WTC11 (cell line): ENCODE data around the gene MIER1. TPM values are rescaled to one million over a fixed set of nuclear protein-coding genes. Genes with fewer than 3 reads are reported as not detected.

Source experiments
- ATAC-seq: fragments of 200-7000 bp; cut with Tn5 transposase; 2 replicates; pipeline ENCODE4 v1.10.0; 2021; ENCODE audit warnings: mild to moderate bottlenecking, moderate library complexity
- CTCF ChIA-PET: fragments of 300-600 bp; sonication (Branson Sonifier 250); formaldehyde crosslinking; loops from one replicate; lab custom pipeline; 2021; ENCODE audit warnings: antibody characterized with exemption; lab: Charles Lee
- POLR2A ChIA-PET: fragments of 350-600 bp; sonication (Branson Sonifier 250); formaldehyde crosslinking; loops from one replicate; lab custom pipeline; 2021; ENCODE audit warnings: antibody characterized with exemption; lab: Charles Lee
- DNase-seq: peaks from one replicate; pipeline ENCODE4 v3.0.0; 2021; ENCODE audit warnings: low spot score
- H3K27ac Mint-ChIP-seq: 2 replicates; pipeline ENCODE4 v1.8.0; 2021; ENCODE audit warnings: mixed read lengths
- H3K27me3 Mint-ChIP-seq: 2 replicates; pipeline ENCODE4 v1.8.0; 2021; ENCODE audit warnings: low read depth, mild to moderate bottlenecking, moderate library complexity, mixed read lengths
- H3K36me3 Mint-ChIP-seq: 2 replicates; pipeline ENCODE4 v1.8.0; 2021; ENCODE audit warnings: mixed read lengths
- H3K4me1 Mint-ChIP-seq: 2 replicates; pipeline ENCODE4 v1.8.0; 2022; ENCODE audit warnings: mixed read lengths
- H3K4me3 Mint-ChIP-seq: 2 replicates; pipeline ENCODE4 v1.8.0; 2021; ENCODE audit warnings: mild to moderate bottlenecking, moderate library complexity, mixed read lengths
- H3K9me3 Mint-ChIP-seq: 2 replicates; pipeline ENCODE4 v1.8.0; 2021; ENCODE audit warnings: mixed read lengths
- ATF1 ChIP-seq: sonication (generic); formaldehyde crosslinking; IDR thresholded peaks from 2 replicates; pipeline ENCODE4 v1.8.1; 2023; ENCODE audit warnings: mild to moderate bottlenecking, moderate library complexity, missing genetic modification reagents
- CREB1 ChIP-seq: sonication (generic); formaldehyde crosslinking; IDR thresholded peaks from 2 replicates; pipeline ENCODE4 v1.8.0; 2023; ENCODE audit warnings: mild to moderate bottlenecking, missing genetic modification reagents
- FOXJ3 ChIP-seq: sonication (generic); formaldehyde crosslinking; IDR thresholded peaks from 2 replicates; pipeline ENCODE4 v1.9.0; 2021; ENCODE audit warnings: missing genetic modification reagents, mild to moderate bottlenecking, borderline replicate concordance
- HMGA2 ChIP-seq: fragments of 250-450 bp; sonication (Bioruptor Pico); IDR thresholded peaks from 2 replicates; pipeline ENCODE4 v1.4.0; 2021; ENCODE audit warnings: mild to moderate bottlenecking, moderate library complexity
- KAT7 ChIP-seq: sonication (generic); formaldehyde crosslinking; IDR thresholded peaks from 2 replicates; pipeline ENCODE4 v1.8.1; 2023; ENCODE audit warnings: missing genetic modification reagents, mild to moderate bottlenecking, borderline replicate concordance
- NFE2L1 ChIP-seq: sonication (generic); formaldehyde crosslinking; IDR thresholded peaks from 2 replicates; pipeline ENCODE4 v1.8.1; 2023; ENCODE audit warnings: missing genetic modification reagents
- NR1H2 ChIP-seq: sonication (generic); formaldehyde crosslinking; IDR thresholded peaks from 2 replicates; pipeline ENCODE4 v1.9.0; 2021; ENCODE audit warnings: mild to moderate bottlenecking, moderate library complexity, missing genetic modification reagents
- OVOL2 ChIP-seq: fragments of 250-450 bp; sonication (Bioruptor Pico); IDR thresholded peaks from 2 replicates; pipeline ENCODE4 v1.9.0; 2021; ENCODE audit warnings: mild to moderate bottlenecking, borderline replicate concordance
- SMAD3 ChIP-seq: sonication (generic); formaldehyde crosslinking; IDR thresholded peaks from 2 replicates; pipeline ENCODE4 v1.8.0; 2022; ENCODE audit warnings: missing genetic modification reagents, mild to moderate bottlenecking, borderline replicate concordance
- SOX15 ChIP-seq: fragments of 250-450 bp; sonication (Bioruptor Pico); IDR thresholded peaks from 2 replicates; pipeline ENCODE4 v1.9.0; 2021; ENCODE audit warnings: mild to moderate bottlenecking
- TP53 ChIP-seq: sonication (generic); formaldehyde crosslinking; IDR thresholded peaks from 2 replicates; pipeline ENCODE4 v1.8.1; 2023; ENCODE audit warnings: mild to moderate bottlenecking, missing genetic modification reagents
- ZNF232 ChIP-seq: sonication (generic); formaldehyde crosslinking; IDR thresholded peaks from 2 replicates; pipeline ENCODE4 v1.8.0; 2022; ENCODE audit warnings: mild to moderate bottlenecking, missing genetic modification reagents
- ZNF423 ChIP-seq: fragments of 250-450 bp; sonication (Bioruptor Pico); IDR thresholded peaks from 2 replicates; pipeline ENCODE4 v2.1.2; 2022; ENCODE audit warnings: mild to moderate bottlenecking, moderate library complexity
- total RNA-seq: library from RNA; stranded (reverse); gene quantifications from 3 replicates; pipeline ENCODE4 v1.2.3, GENCODE V29; 2021
- TF ChIP-seq, protein P1 (sequence below): fragments of 250-450 bp; sonication (Bioruptor Pico); IDR thresholded peaks from 2 replicates; pipeline ENCODE4 v1.9.0; 2021; ENCODE audit warnings: mild to moderate bottlenecking, borderline replicate concordance
- TF ChIP-seq, protein P2 (sequence below): sonication (generic); formaldehyde crosslinking; IDR thresholded peaks from 2 replicates; pipeline ENCODE4 v1.8.0; 2022; ENCODE audit warnings: mild to moderate bottlenecking, missing genetic modification reagents
- TF ChIP-seq, protein P3 (sequence below): sonication (generic); formaldehyde crosslinking; IDR thresholded peaks from 2 replicates; pipeline ENCODE4 v1.8.1; 2023; ENCODE audit warnings: mild to moderate bottlenecking, missing genetic modification reagents
- TF ChIP-seq, protein P4 (sequence below): fragments of 200-600 bp; IDR thresholded peaks from 2 replicates; pipeline ENCODE4 v1.8.0; 2022; ENCODE audit warnings: antibody characterized with exemption
- TF ChIP-seq, protein P5 (sequence below): sonication (generic); formaldehyde crosslinking; IDR thresholded peaks from 2 replicates; pipeline ENCODE4 v1.8.0; 2022; ENCODE audit warnings: mild to moderate bottlenecking, missing genetic modification reagents
- TF ChIP-seq, protein P6 (sequence below): sonication (generic); formaldehyde crosslinking; IDR thresholded peaks from 2 replicates; pipeline ENCODE4 v1.8.0; 2023; ENCODE audit warnings: missing genetic modification reagents

Gene MIER1
- total RNA-seq, 1 experiment from 2014 or later = 31.0 TPM

DNA sequence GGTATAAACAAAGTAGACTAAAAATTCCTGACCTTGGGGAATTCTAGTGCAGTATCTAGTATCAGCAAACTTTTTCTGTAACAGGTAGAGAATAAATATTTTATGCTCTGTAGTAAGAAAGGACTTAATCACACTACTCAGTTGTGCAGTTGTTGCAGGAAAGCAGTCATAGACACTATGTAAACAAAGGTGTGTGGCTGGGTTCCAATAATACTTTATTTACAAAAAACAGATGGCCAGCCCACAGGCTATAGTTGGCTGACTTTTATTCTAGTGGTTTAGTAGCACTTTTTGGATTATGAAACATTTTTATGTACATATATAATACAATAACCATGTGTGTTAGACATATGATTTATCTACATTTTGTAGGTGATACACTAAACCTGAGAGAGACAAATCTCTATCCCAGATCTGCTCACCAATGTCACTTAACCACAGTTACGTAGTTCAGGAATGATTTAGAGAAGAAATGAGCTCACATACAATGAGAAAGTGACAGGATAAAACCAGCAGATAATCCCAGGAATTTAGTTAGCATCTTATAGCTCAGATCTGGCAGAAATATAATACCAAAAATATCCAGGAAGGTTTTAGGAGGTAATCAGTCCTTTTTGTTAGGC, 56.1 kb downstream of the MIER1 start (continued):
- TF ChIP-seq, protein P1, sequence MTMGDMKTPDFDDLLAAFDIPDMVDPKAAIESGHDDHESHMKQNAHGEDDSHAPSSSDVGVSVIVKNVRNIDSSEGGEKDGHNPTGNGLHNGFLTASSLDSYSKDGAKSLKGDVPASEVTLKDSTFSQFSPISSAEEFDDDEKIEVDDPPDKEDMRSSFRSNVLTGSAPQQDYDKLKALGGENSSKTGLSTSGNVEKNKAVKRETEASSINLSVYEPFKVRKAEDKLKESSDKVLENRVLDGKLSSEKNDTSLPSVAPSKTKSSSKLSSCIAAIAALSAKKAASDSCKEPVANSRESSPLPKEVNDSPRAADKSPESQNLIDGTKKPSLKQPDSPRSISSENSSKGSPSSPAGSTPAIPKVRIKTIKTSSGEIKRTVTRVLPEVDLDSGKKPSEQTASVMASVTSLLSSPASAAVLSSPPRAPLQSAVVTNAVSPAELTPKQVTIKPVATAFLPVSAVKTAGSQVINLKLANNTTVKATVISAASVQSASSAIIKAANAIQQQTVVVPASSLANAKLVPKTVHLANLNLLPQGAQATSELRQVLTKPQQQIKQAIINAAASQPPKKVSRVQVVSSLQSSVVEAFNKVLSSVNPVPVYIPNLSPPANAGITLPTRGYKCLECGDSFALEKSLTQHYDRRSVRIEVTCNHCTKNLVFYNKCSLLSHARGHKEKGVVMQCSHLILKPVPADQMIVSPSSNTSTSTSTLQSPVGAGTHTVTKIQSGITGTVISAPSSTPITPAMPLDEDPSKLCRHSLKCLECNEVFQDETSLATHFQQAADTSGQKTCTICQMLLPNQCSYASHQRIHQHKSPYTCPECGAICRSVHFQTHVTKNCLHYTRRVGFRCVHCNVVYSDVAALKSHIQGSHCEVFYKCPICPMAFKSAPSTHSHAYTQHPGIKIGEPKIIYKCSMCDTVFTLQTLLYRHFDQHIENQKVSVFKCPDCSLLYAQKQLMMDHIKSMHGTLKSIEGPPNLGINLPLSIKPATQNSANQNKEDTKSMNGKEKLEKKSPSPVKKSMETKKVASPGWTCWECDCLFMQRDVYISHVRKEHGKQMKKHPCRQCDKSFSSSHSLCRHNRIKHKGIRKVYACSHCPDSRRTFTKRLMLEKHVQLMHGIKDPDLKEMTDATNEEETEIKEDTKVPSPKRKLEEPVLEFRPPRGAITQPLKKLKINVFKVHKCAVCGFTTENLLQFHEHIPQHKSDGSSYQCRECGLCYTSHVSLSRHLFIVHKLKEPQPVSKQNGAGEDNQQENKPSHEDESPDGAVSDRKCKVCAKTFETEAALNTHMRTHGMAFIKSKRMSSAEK (CRISPR knock-in tag) = no peak
- no peak for TF ChIP-seq ATF1
- TF ChIP-seq, protein P2, sequence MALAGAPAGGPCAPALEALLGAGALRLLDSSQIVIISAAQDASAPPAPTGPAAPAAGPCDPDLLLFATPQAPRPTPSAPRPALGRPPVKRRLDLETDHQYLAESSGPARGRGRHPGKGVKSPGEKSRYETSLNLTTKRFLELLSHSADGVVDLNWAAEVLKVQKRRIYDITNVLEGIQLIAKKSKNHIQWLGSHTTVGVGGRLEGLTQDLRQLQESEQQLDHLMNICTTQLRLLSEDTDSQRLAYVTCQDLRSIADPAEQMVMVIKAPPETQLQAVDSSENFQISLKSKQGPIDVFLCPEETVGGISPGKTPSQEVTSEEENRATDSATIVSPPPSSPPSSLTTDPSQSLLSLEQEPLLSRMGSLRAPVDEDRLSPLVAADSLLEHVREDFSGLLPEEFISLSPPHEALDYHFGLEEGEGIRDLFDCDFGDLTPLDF (CRISPR knock-in tag) = no peak
- no peak for TF ChIP-seq NR1H2 (CRISPR knock-in tag)
- TF ChIP-seq OVOL2 (CRISPR knock-in tag) = no peak

DNA sequence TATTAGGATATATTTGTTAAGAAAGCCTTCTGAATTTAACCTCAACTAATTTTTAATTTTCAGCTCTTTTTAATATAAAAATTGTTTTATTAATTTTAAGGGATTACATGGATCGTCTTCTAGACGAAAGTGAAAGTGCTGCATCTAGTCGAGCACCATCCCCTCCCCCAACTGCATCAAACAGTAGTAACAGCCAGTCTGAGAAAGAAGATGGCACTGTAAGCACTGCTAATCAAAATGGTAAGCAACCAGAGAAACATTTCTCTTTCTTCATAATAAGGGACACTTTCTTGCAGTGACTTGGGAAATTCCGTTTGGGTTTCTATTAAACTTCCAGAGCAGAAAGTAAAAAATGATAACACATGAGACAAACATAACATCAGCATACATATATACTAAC, 56.9 kb downstream of the MIER1 start:
- Mint-ChIP-seq H3K4me3 (no peak overlapping the region), H3K9me3 (no peaks in the 10 kb centered on the region), H3K36me3 (peaks cover 38% of the 10 kb centered on the region), H3K27me3 (no peaks in the 10 kb centered on the region), H3K27ac (no peak overlapping the region), H3K4me1 (no peaks in the 10 kb centered on the region)
- ChIA-PET POLR2A (interaction anchor here (0.8 kb wide), 1 partner anchor 19 kb away, joined by 3 read pairs; no protein-coding TSS in a partner anchor), CTCF (interaction anchor here (1.0 to 1.7 kb wide), 2 partner anchors 167 to 230 kb away, joined by 4 read pairs; no protein-coding TSS in a partner anchor)
- TF ChIP-seq KAT7 (CRISPR knock-in tag) (no peak), TP53 (CRISPR knock-in tag) (no peak), ZNF423 (CRISPR knock-in tag) (no peak), CREB1 (CRISPR knock-in tag) (no peak), ZNF232 (CRISPR knock-in tag) (no peak), SMAD3 (CRISPR knock-in tag) (no peak), HMGA2 (CRISPR knock-in tag) (no peak), FOXJ3 (no peak), SOX15 (no peak), NFE2L1 (CRISPR knock-in tag) (no peak)
- TF ChIP-seq, protein P3, sequence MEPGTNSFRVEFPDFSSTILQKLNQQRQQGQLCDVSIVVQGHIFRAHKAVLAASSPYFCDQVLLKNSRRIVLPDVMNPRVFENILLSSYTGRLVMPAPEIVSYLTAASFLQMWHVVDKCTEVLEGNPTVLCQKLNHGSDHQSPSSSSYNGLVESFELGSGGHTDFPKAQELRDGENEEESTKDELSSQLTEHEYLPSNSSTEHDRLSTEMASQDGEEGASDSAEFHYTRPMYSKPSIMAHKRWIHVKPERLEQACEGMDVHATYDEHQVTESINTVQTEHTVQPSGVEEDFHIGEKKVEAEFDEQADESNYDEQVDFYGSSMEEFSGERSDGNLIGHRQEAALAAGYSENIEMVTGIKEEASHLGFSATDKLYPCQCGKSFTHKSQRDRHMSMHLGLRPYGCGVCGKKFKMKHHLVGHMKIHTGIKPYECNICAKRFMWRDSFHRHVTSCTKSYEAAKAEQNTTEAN (CRISPR knock-in tag) = no peak
- TF ChIP-seq, protein P4, sequence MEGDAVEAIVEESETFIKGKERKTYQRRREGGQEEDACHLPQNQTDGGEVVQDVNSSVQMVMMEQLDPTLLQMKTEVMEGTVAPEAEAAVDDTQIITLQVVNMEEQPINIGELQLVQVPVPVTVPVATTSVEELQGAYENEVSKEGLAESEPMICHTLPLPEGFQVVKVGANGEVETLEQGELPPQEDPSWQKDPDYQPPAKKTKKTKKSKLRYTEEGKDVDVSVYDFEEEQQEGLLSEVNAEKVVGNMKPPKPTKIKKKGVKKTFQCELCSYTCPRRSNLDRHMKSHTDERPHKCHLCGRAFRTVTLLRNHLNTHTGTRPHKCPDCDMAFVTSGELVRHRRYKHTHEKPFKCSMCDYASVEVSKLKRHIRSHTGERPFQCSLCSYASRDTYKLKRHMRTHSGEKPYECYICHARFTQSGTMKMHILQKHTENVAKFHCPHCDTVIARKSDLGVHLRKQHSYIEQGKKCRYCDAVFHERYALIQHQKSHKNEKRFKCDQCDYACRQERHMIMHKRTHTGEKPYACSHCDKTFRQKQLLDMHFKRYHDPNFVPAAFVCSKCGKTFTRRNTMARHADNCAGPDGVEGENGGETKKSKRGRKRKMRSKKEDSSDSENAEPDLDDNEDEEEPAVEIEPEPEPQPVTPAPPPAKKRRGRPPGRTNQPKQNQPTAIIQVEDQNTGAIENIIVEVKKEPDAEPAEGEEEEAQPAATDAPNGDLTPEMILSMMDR = no peak
- TF ChIP-seq, protein P5, sequence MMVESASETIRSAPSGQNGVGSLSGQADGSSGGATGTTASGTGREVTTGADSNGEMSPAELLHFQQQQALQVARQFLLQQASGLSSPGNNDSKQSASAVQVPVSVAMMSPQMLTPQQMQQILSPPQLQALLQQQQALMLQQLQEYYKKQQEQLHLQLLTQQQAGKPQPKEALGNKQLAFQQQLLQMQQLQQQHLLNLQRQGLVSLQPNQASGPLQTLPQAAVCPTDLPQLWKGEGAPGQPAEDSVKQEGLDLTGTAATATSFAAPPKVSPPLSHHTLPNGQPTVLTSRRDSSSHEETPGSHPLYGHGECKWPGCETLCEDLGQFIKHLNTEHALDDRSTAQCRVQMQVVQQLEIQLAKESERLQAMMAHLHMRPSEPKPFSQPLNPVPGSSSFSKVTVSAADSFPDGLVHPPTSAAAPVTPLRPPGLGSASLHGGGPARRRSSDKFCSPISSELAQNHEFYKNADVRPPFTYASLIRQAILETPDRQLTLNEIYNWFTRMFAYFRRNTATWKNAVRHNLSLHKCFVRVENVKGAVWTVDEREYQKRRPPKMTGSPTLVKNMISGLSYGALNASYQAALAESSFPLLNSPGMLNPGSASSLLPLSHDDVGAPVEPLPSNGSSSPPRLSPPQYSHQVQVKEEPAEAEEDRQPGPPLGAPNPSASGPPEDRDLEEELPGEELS (CRISPR knock-in tag) = no peak
- TF ChIP-seq, protein P6, sequence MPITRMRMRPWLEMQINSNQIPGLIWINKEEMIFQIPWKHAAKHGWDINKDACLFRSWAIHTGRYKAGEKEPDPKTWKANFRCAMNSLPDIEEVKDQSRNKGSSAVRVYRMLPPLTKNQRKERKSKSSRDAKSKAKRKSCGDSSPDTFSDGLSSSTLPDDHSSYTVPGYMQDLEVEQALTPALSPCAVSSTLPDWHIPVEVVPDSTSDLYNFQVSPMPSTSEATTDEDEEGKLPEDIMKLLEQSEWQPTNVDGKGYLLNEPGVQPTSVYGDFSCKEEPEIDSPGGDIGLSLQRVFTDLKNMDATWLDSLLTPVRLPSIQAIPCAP (CRISPR knock-in tag) = no peak
- DNase-seq (no peak), ATAC-seq (no peak)
